Retinal pigment epithelial cell (primary cell): ENCODE data around the gene RASGRP4.

Experiments
- DNase-seq: peaks from one replicate; pipeline ENCODE4 v3.0.0-alpha.2; 2010; ENCODE audit warnings: low read depth
- H3K4me3 ChIP-seq: 2 replicates; pipeline ENCODE4 v1.5.1; 2011; ENCODE audit warnings: mild to moderate bottlenecking, low read length, control low read depth, moderate library complexity
- TF ChIP-seq, protein P1 (sequence below): conservative IDR thresholded peaks from 2 replicates; pipeline ENCODE4 v1.5.1; 2011; ENCODE audit warnings: low read depth, low read length, control low read depth, inconsistent platforms

The RASGRP4 gene

DNA sequence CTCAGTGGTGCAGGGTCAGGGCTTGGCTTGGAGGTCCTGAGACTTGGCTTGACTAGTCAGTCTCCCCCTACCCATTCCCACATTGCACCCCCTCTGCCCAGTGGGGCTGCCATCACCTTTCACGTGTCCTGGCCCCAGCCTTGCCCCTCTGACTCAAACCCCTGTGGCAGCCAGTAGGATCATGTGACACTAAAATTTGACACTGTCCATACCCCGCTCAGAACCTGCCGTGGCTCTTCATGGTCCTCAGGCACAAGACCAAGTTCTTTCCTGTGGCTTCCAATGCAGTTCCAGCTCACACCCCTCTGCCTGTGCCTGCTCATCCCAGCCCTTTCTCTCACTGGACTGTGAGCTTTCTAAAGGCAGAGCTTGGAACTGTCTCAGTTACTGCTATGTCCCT is 49.4 kb downstream of the RASGRP4 start:
- TF ChIP-seq, protein P1, sequence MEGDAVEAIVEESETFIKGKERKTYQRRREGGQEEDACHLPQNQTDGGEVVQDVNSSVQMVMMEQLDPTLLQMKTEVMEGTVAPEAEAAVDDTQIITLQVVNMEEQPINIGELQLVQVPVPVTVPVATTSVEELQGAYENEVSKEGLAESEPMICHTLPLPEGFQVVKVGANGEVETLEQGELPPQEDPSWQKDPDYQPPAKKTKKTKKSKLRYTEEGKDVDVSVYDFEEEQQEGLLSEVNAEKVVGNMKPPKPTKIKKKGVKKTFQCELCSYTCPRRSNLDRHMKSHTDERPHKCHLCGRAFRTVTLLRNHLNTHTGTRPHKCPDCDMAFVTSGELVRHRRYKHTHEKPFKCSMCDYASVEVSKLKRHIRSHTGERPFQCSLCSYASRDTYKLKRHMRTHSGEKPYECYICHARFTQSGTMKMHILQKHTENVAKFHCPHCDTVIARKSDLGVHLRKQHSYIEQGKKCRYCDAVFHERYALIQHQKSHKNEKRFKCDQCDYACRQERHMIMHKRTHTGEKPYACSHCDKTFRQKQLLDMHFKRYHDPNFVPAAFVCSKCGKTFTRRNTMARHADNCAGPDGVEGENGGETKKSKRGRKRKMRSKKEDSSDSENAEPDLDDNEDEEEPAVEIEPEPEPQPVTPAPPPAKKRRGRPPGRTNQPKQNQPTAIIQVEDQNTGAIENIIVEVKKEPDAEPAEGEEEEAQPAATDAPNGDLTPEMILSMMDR: no peak
- DNase-seq: no peak
- no peak overlapping the region for H3K4me3 ChIP-seq

DNA sequence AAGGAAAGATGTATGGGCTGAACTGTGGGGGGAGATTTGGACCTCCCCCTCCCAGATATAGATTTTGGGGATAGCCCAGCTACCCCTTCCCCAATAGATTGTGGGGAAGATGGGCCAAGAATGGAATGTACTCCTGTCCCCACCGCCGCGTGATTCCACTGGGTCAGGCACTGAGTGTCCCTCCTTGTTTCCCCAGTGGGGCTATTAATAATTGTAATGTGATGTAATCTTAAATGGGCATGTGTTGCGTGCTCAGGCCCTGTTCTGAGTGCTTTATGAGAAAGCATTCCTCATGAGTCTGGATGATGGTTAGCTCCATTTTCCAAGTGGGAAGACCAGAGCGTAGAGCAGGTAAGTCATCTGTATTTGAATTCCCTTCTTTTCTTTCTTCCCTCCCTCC is 50.3 kb downstream of the RASGRP4 start:
- DNase-seq: no peak
- TF ChIP-seq, protein P1: no peak

DNA sequence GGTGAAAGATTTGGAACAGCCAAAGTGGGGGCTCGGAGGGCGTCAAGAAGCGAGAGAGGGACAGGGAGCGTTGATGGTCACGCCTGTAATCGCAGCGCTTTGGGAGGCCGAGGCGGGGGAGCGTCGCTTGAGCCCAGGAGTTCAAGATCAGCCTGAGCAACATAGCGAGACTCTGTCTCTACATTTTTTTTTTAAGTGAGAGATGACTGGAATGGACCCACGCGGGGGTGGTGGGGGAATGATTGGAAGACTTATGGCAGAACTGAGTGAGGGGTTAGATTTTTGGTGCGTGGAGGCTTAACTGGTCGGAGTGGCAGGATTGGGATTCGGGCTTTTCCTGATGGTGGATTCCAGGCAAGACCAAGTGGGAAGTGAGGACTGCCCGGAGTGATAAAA is 50.9 kb downstream of the RASGRP4 start:
- no peak for DNase-seq
- peak overlapping the region; percentile 92 for H3K4me3 ChIP-seq
- TF ChIP-seq, protein P1: no peak

More for the DNA sequence above, 50.3 kb downstream of the RASGRP4 start:
- H3K4me3 ChIP-seq: peak overlapping the region; percentile 92

DNA sequence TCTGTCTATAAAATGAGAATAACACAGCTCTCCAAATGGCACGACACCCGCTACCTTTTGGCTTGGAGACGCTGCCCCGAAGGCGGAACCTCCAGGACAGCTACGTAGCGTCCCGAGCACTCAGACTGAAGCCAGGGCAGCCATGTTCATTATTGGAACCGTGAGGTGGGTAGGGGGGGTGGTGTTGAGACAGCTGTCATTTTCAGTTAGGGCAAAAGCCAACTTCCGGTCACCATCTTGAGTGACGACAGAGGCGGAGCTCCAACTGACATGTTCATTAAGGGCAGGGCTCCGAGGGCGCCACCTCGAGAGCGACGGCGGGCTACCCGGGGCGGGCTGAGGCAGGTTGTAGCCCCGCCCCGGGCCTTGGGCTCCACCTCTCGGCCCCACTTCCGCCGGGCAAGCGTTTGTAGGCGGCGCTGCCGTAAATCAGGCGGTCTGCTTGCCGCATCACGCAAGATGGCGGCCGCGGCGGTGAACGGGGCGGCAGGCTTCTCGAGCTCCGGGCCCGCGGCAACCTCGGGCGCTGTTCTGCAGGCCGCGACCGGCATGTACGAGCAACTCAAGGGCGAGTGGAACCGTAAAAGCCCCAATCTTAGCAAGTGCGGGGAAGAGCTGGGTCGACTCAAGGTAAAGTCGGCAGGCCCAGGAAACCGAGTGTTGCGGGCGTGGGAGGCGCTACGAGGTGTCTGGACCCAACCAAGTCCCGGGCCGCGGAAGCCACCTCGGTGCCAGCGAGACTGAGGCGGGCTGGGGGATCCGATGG is 51.5 kb downstream of the RASGRP4 start, which contains the start of gene PSMD8:
PSMD8 (plus strand) TSS at position 240 of the 766 bp plus-strand sequence; CDS start at position 271, 31 bp downstream.
- TF ChIP-seq, protein P1: peak; percentile 20
- H3K4me3 ChIP-seq: peak within 1 kb of the TSS; percentile 92
- peak; percentile 96 for DNase-seq

DNA sequence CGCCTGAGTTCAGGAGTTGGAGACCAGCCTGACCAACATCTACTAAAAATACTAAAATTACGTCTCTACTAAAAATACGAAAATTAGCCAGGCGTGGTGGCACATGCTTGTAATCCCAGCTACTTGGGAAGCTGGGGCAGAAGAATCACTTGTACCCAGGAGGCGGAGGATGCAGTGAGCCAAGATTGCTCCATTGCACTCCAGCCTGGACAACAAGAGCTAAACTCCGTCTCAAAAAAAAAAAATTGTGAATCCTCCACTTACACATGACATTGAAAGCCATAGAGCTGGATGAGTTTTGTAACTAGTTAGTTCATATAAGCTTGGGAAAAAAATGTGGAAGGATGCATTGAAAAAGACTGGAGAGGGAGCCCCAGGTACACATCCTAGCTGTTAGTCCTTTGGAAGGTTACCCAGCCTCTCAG is 52.1 kb downstream of the RASGRP4 start:
- peak overlapping the region; percentile 54 for H3K4me3 ChIP-seq
- DNase-seq: no peak
- TF ChIP-seq, protein P1: no peak

DNA sequence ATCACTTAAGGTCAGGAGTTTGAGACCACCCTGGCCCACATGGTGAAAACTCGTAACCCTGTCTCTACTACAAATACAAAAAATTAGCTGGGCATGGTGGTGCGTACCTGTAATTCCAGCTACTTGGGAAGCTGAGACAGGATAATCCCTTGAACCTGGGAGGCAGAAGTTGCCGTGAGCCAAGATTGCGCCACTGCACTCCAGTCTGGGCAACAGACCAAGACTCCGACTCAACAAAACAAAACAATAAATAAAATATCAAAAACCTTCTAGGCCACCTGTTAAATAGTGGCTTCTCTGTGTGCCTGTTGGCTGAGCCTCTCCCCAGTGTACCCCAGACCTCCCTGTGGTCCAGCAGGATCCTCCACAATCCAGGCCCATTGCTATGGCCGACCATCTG is 54.9 kb downstream of the RASGRP4 start:
- TF ChIP-seq, protein P1: no peak
- DNase-seq: no peak
- H3K4me3 ChIP-seq: no peak overlapping the region

DNA sequence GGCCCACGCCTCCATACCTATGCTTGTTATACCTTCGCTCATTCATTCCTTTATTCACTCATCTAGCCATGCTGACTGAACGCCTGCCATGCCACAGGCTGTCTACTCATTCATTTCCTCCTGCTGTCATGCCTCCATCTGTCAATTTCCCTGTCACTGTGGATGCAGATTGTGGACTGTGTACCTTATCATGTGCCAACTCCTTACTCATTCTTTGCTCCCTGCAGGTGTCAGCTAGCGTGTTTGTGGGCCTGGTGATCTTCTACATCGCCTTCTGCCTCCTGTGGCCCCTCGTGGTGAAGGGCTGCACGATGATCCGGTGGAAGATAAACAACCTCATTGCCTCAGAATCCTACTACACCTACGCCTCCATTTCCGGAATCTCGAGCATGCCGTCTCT is 55.7 kb downstream of the RASGRP4 start:
- TF ChIP-seq, protein P1: no peak
- no peak for DNase-seq
- H3K4me3 ChIP-seq: no peak overlapping the region
